HEK293 (cell line): ENCODE data around the gene SYCP3.

Source experiments
- CTCF ChIA-PET: fragments of 350-600 bp; formaldehyde crosslinking; extraction: SDS; loops from one replicate; lab custom pipeline; 2021; ENCODE audit warnings: antibody characterized with exemption; lab: Yijun Ruan, JAX
- POLR2A ChIA-PET: fragments of 300-600 bp; formaldehyde crosslinking; extraction: SDS; loops from one replicate; lab custom pipeline; 2020; ENCODE audit warnings: antibody characterized with exemption, inconsistent platforms; lab: Yijun Ruan, JAX
- H3K27ac ChIP-seq: fragments of 200-500 bp; sonication (Bioruptor generic); 2 replicates; pipeline ENCODE4 v1.5.1; 2014; ENCODE audit warnings: low read depth, low read length, control low read depth, inconsistent platforms; ENCODE audit errors: extremely low read depth
- H3K36me3 ChIP-seq, 2 experiments: fragments of 200-500 bp in 1 of 2; sonication (Bioruptor generic) in 1 of 2; 1 replicate in 1 of 2; 2 replicates in 1 of 2; pipeline ENCODE4 v1.5.1; 2014 to 2017; ENCODE audit warnings: inconsistent platforms in 2 of 2, low read length in 2 of 2; ENCODE audit not compliant: control insufficient read depth in 2 of 2, insufficient read depth in 1 of 2
- H3K4me1 ChIP-seq: fragments of 200-500 bp; sonication (Bioruptor generic); 2 replicates; pipeline ENCODE4 v1.5.1; 2014; ENCODE audit warnings: mild to moderate bottlenecking, low read length, inconsistent platforms; ENCODE audit not compliant: control insufficient read depth, insufficient read depth
- H3K4me3 ChIP-seq: 2 replicates; pipeline ENCODE4 v1.5.1; 2011; ENCODE audit warnings: low read depth, mild to moderate bottlenecking, control low read depth, low read length, moderate library complexity
- H3K9me3 ChIP-seq: fragments of 200-500 bp; sonication (Bioruptor generic); 2 replicates; pipeline ENCODE4 v1.5.1; 2014; ENCODE audit warnings: low read depth, low read length, inconsistent platforms; ENCODE audit not compliant: control insufficient read depth, insufficient read depth
- CTCF ChIP-seq: fragments of 450-650 bp; formaldehyde crosslinking; IDR thresholded peaks from 2 replicates; pipeline ENCODE4 v1.5.1; 2016; ENCODE audit warnings: missing biosample characterization, missing genetic modification characterization
- KLF8 ChIP-seq: fragments of 450-650 bp; formaldehyde crosslinking; IDR thresholded peaks from 2 replicates; pipeline ENCODE4 v1.5.1; 2016; ENCODE audit warnings: missing biosample characterization, missing genetic modification characterization
- PRDM10 ChIP-seq: fragments of 450-650 bp; formaldehyde crosslinking; IDR thresholded peaks from 2 replicates; pipeline ENCODE4 v1.5.1; 2016; ENCODE audit warnings: missing biosample characterization, missing genetic modification characterization
- ZBTB17 ChIP-seq: fragments of 450-650 bp; formaldehyde crosslinking; IDR thresholded peaks from 2 replicates; pipeline ENCODE4 v1.5.1; 2016; ENCODE audit warnings: missing biosample characterization, missing genetic modification characterization
- ZBTB6 ChIP-seq: fragments of 450-650 bp; formaldehyde crosslinking; IDR thresholded peaks from 2 replicates; pipeline ENCODE4 v1.5.1; 2017; ENCODE audit warnings: missing biosample characterization, missing genetic modification characterization
- ZFP3 ChIP-seq: fragments of 450-650 bp; formaldehyde crosslinking; IDR thresholded peaks from 2 replicates; pipeline ENCODE4 v1.5.1; 2016; ENCODE audit warnings: low read depth, missing biosample characterization, missing genetic modification characterization
- ZNF114 ChIP-seq: fragments of 450-650 bp; formaldehyde crosslinking; IDR thresholded peaks from 2 replicates; pipeline ENCODE4 v1.5.0; 2017; ENCODE audit warnings: missing biosample characterization, missing genetic modification characterization
- ZNF146 ChIP-seq: fragments of 450-650 bp; formaldehyde crosslinking; IDR thresholded peaks from 2 replicates; pipeline ENCODE4 v1.5.1; 2016; ENCODE audit warnings: missing biosample characterization, missing genetic modification characterization
- ZNF174 ChIP-seq: fragments of 450-650 bp; formaldehyde crosslinking; IDR thresholded peaks from 2 replicates; pipeline ENCODE4 v1.5.0; 2017; ENCODE audit warnings: missing biosample characterization, mild to moderate bottlenecking, missing genetic modification characterization
- ZNF2 ChIP-seq: fragments of 450-650 bp; formaldehyde crosslinking; IDR thresholded peaks from 2 replicates; pipeline ENCODE4 v1.5.1; 2016; ENCODE audit warnings: missing biosample characterization, missing genetic modification characterization
- ZNF350 ChIP-seq: fragments of 450-650 bp; formaldehyde crosslinking; IDR thresholded peaks from 2 replicates; pipeline ENCODE4 v1.5.0; 2017; ENCODE audit warnings: missing biosample characterization, mild to moderate bottlenecking, missing genetic modification characterization
- ZNF366 ChIP-seq: fragments of 450-650 bp; formaldehyde crosslinking; conservative IDR thresholded peaks from 2 replicates; pipeline ENCODE4 v1.5.1; 2016; ENCODE audit warnings: missing biosample characterization, missing genetic modification characterization
- ZNF404 ChIP-seq: fragments of 450-650 bp; formaldehyde crosslinking; IDR thresholded peaks from 2 replicates; pipeline ENCODE4 v1.5.1; 2017; ENCODE audit warnings: missing biosample characterization, missing genetic modification characterization
- ZNF433 ChIP-seq: fragments of 450-650 bp; formaldehyde crosslinking; IDR thresholded peaks from 2 replicates; pipeline ENCODE4 v1.5.1; 2016; ENCODE audit warnings: missing biosample characterization, missing genetic modification characterization, low read depth
- ZNF549 ChIP-seq: fragments of 450-650 bp; IDR thresholded peaks from 2 replicates; pipeline ENCODE4 v1.5.1; 2018; ENCODE audit warnings: missing biosample characterization, missing genetic modification characterization, mild to moderate bottlenecking, inconsistent platforms, moderate library complexity
- ZNF629 ChIP-seq: fragments of 450-650 bp; formaldehyde crosslinking; IDR thresholded peaks from 2 replicates; pipeline ENCODE4 v1.5.1; 2017; ENCODE audit warnings: missing biosample characterization, missing genetic modification characterization
- ZNF639 ChIP-seq: fragments of 450-650 bp; formaldehyde crosslinking; IDR thresholded peaks from 2 replicates; pipeline ENCODE4 v1.5.1; 2016; ENCODE audit warnings: missing biosample characterization, missing genetic modification characterization
- ZNF645 ChIP-seq: fragments of 450-650 bp; formaldehyde crosslinking; IDR thresholded peaks from 2 replicates; pipeline ENCODE4; 2016; ENCODE audit warnings: missing biosample characterization, missing genetic modification characterization
- ZNF707 ChIP-seq: fragments of 450-650 bp; formaldehyde crosslinking; IDR thresholded peaks from 2 replicates; pipeline ENCODE4 v1.5.1; 2016; ENCODE audit warnings: missing biosample characterization, missing genetic modification characterization
- ZNF837 ChIP-seq: fragments of 450-650 bp; formaldehyde crosslinking; IDR thresholded peaks from 2 replicates; pipeline ENCODE4 v1.5.1; 2016; ENCODE audit warnings: missing biosample characterization, missing genetic modification characterization
- ZSCAN16 ChIP-seq: fragments of 450-650 bp; formaldehyde crosslinking; IDR thresholded peaks from 2 replicates; pipeline ENCODE4 v1.5.1; 2016; ENCODE audit warnings: missing biosample characterization, missing genetic modification characterization
- ZSCAN4 ChIP-seq: fragments of 450-650 bp; formaldehyde crosslinking; IDR thresholded peaks from 2 replicates; pipeline ENCODE4 v1.5.1; 2017; ENCODE audit warnings: missing biosample characterization, missing genetic modification characterization

The SYCP3 gene

GRCh38 chr12:101747697-101748096, 8.4 kb upstream of the SYCP3 start:
- Histone ChIP-seq H3K9me3 (no peaks in the 10 kb centered on the region), H3K4me1 (no peaks in the 10 kb centered on the region), H3K27ac (no peak overlapping the region), H3K36me3 (peaks cover 11 to 61% of the 10 kb centered on the region in 2 experiments), H3K4me3 (no peak overlapping the region)
- CTCF ChIA-PET = interaction anchor here (1.9 kb wide), 1 partner anchor 12 kb away, joined by 5 read pairs; no protein-coding TSS in a partner anchor
- TF ChIP-seq CTCF (tag by site-specific recombination) (no peak), ZFP3 (tag by site-specific recombination) (no peak), PRDM10 (tag by site-specific recombination) (no peak), ZNF629 (tag by site-specific recombination) (no peak), ZNF639 (tag by site-specific recombination) (no peak), ZNF174 (tag by site-specific recombination) (no peak), ZNF837 (tag by site-specific recombination) (no peak), ZSCAN4 (tag by site-specific recombination) (no peak), KLF8 (tag by site-specific recombination) (no peak), ZSCAN16 (no peak), ZNF645 (tag by site-specific recombination) (no peak), ZNF433 (tag by site-specific recombination) (no peak), ZBTB17 (tag by site-specific recombination) (no peak), ZNF114 (no peak), ZNF366 (tag by site-specific recombination) (no peak), ZNF350 (tag by site-specific recombination) (no peak), ZNF707 (tag by site-specific recombination) (no peak)
- POLR2A ChIA-PET = no interaction called here

- CTCF ChIA-PET = interaction anchor here (0.6 to 1.9 kb wide), 5 partner anchors 13 to 643 kb away, joined by 3 to 5 read pairs (median 4); no protein-coding TSS in a partner anchor
- peaks cover 11 to 61% of the 10 kb centered on the region in 2 experiments for H3K36me3 ChIP-seq
- TF ChIP-seq ZBTB6 (tag by site-specific recombination) (no peak), ZNF404 (no peak), ZNF146 (no peak), ZNF2 (tag by site-specific recombination) (no peak), ZNF549 (tag by site-specific recombination) (no peak), PRDM10 (tag by site-specific recombination) (no peak)
Measured at GRCh38 chr12:101746661-101747060, 7.4 kb upstream of the SYCP3 start.

More at GRCh38 chr12:101746661-101747060, 7.4 kb upstream of the SYCP3 start:
- Histone ChIP-seq H3K4me1 (no peaks in the 10 kb centered on the region), H3K9me3 (no peaks in the 10 kb centered on the region), H3K4me3 (no peak overlapping the region), H3K27ac (no peak overlapping the region)
- POLR2A ChIA-PET = no interaction called here
